HG03565 (cell line): ENCODE measurements around the gene ARL8B.
"Not testable (repeated sequence)": the region's sequence is repeated elsewhere in the genome, so short reads cannot be mapped to it uniquely, and the experiment has no call there.

Experiments
- ATAC-seq: cut with Tn5 transposase; IDR thresholded peaks from one replicate; pipeline ENCODE4 v1.9.1; 2021; ENCODE audit warnings: mild to moderate bottlenecking, moderate library complexity; ENCODE audit not compliant: unreplicated experiment

The ARL8B gene

DNA sequence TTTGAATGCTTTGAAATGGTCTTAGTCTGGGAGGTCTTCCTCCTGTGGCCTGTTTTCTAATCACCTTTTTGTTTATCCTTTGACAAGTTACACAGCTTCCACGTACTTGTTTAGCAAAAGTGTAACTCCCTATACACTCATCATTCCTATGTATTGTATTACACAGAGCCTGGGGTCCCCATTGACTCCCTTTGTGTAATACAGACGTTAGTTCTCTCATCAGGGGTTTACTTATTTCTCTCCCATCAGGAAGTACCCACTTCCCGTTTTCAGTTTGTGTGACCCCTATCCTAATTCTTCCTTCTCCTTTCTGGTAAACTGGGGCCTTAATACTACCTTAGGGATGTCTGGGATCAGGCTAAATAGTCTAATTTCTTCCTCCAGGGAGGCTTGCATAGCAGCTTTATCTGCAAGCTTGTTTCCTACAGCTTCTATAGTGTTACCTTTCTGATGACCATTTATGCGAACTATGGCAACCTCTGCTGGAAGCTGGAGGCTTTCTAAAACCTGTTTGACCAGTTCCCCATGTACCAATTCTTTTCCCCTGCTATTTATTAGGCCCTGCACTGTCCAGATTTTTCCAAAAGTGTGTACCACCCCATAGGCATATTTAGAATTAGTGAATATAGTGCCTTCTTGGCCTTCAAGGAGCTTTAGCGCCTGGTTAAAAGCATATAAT, 22.4 kb downstream of the ARL8B start:
- no peak for ATAC-seq

GRCh38 chr3:5145120-5145519, 23.0 kb downstream of the ARL8B start:
- ATAC-seq = no peak

DNA sequence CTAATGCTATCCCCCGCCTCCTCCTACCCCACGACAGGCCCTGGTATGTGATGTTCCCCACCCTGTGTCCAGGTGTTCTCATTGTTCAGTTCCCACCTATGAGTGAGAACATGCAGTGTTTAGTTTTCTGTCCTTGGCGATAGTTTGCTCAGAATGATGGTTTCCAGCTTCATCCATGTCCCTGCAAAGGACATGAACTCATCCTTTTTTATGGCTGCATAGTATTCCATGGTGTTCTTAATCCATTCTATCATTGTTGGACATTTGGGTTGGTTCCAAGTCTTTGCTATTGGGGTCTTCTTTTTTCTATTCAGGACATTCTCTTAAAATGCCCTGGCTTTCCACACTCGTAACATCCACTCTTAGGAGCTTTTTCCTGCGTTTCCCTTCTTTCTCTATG, 25.1 kb downstream of the ARL8B start:
- not testable (repeated sequence) for ATAC-seq

DNA sequence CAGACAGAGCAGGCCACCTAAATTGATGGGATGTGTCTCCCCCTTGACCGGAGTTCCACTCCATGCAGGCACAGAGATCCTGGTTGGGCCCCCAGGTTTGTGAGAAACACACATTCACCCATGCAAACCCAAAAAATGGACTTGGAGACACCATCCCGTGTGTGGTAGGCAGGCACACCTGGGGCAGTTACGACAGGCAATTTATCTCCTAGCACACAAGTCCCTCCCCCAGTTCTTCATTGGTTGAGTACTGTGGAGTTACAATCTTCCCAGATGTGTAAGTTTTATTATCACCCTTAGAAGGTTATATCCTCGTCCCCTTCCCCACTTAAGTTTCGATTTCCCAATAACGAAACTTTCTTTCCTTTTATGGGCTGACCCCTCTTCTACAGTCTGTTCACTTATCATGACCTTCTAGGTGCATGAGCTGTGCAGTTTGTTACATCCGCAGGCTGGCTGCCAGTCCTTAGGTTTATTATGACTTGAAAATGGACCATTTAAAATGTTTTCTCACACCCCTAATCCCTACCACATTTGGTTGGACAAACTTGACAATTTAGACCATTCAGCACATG, 27.3 kb downstream of the ARL8B start:
- ATAC-seq = no peak

DNA sequence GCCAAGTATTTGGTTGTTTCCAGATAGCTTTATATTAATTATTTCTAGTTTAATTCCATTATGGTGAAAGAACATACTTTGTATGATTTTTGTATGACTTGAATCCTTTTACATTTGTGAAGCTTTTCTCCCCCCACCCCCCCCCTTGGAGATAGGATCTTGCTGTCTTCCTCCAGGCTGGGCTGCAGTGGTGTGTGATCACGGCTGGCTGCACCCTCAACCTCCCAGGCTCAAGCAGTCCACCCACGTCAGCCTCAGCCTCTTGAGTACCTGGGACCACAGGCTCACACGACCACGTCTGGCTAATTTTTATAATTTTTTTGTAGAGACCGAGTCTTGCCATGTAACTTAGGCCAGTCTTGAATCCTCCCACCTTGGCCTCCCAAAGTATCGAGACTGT, 29.5 kb downstream of the ARL8B start:
- peak; percentile 62 for ATAC-seq

- ATAC-seq = no peak
Measured at GRCh38 chr3:5153074-5153473, 31.0 kb downstream of the ARL8B start.

- ATAC-seq = no peak
Measured at GRCh38 chr3:5155241-5155640, 33.1 kb downstream of the ARL8B start.

GRCh38 chr3:5160321-5160720, 38.2 kb downstream of the ARL8B start:
- no peak for ATAC-seq

DNA sequence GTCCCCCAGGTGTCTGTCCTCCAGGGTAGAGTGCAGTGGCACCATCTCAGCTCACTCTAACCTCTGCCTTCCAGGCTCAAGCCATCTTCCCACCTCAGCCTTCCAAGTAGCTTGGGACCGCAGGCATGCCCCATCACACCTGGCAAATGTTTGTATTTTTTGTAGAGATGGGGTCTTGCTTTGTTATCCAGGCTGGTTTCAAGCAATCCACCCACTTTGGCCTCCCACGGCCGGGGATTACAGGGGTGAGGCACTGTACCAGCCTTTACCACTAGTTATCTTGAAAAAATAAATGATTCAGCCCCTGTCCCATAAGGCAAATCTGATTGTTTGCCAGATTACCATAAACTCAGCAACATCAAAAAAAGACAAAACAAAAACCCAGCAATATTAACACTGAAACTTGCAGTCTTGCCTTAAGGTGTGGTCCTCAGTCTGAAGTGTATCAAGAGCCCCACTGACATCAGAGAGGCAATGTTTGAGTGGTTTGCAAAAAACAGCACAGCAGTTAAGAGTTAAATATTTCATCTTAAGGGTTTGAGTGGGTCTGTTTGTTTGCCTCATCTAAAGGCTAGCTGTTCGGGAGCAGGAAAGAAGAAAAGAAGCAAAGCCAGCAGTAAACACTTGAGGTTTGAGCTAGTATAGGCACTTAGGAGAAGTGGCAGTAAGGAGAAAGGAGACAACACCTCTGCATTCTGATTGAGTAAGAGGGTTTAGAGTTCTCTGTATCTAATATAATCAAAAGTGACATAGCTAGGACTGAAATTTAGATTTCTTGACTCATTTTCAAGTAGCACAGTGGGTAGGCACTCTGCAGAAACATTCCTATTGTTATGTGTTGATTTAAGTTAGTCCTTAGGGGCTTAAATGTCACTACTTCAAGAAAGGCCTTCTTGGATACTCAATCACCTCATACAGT, 39.1 kb downstream of the ARL8B start:
- ATAC-seq = no peak

- no peak for ATAC-seq
Measured at GRCh38 chr3:5162102-5162501, 40.0 kb downstream of the ARL8B start.

GRCh38 chr3:5165698-5166097, 43.6 kb downstream of the ARL8B start:
- no peak for ATAC-seq

DNA sequence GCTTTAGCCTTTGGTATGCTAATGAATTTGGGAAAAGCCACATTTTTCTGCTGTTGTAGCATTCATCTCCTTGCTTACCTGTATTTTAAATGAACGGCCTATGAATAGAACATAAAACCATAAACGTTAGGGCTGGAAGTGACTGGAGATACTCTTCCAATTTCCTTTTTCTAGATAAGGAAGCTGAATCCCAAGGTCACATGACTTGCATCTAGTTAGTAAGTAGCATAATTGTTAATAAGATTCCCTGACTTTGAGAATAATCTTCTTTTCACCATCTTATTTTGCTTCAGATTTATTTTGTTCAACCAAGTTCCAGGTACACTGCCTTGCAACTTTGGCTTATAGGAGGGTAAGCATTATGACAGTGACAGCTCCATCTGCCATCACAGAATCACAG, 44.8 kb downstream of the ARL8B start:
- no peak for ATAC-seq

- ATAC-seq = no peak
Measured at GRCh38 chr3:5168110-5168509, 46.0 kb downstream of the ARL8B start.

GRCh38 chr3:5169807-5170206, 47.7 kb downstream of the ARL8B start:
- ATAC-seq = no peak

- no peak for ATAC-seq
Measured at GRCh38 chr3:5170975-5171374, 48.9 kb downstream of the ARL8B start.

DNA sequence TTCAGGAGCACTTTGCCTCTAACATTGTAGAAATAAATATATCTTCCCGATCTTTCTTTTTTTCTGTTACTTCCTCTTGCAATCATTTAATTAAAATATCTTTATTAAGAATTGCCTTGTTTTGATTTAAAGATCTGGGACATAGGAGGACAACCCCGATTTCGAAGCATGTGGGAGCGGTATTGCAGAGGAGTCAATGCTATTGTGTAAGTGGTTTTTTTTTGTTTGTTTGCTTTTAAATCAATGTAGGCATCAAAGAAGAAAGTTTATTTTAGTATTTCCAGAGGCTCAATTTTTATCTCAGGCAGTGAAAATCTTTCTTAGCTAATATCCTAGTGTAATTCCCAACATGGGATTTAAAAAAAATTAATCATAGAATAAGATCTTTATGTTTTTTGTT, 49.9 kb downstream of the ARL8B start:
- no peak for ATAC-seq

GRCh38 chr3:5179036-5179435, 56.9 kb downstream of the ARL8B start:
- not testable (repeated sequence) for ATAC-seq

- ATAC-seq = peak; percentile 72
Measured at GRCh38 chr3:5181469-5182141, 59.5 kb downstream of the ARL8B start.

GRCh38 chr3:5183714-5184113, 61.6 kb downstream of the ARL8B start:
- ATAC-seq = not testable (repeated sequence)

- no peak for ATAC-seq
Measured at GRCh38 chr3:5184499-5184898, 62.4 kb downstream of the ARL8B start.

DNA sequence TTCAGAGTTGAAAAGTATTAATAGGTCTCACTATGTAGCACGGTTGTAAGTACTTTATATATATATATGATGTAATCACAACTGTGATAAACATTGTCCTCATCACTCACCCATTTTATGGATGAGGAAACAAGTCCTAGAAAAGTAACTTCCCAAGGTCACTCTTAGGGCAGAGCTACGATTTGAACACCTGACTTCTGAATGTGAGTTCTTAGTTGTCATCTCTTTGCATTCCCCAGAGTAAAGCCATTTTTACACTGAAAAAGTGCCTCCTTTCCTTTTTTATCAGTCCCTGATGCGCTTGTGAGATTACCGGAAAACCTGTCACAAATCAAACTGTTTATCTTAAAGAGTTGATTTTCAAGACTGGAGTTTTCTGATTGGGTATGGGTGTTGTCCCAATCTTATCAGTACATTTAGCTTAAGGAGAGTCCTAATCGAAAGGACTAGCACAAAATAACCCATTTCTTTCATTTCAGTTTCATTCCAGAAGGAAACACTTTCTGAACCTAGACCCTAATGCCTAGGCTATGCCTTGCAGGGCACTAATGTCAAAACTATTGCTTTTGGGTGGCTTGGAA, 63.1 kb downstream of the ARL8B start:
- no peak for ATAC-seq
